ENCODE measurements around the gene SIK2. TPM values are rescaled to one million over a fixed set of nuclear protein-coding genes. Genes with fewer than 3 reads are reported as not detected.

SIK2 gene
- total and polyA plus RNA-seq, 2 donors = 10.4 to 14.2 TPM

DNA sequence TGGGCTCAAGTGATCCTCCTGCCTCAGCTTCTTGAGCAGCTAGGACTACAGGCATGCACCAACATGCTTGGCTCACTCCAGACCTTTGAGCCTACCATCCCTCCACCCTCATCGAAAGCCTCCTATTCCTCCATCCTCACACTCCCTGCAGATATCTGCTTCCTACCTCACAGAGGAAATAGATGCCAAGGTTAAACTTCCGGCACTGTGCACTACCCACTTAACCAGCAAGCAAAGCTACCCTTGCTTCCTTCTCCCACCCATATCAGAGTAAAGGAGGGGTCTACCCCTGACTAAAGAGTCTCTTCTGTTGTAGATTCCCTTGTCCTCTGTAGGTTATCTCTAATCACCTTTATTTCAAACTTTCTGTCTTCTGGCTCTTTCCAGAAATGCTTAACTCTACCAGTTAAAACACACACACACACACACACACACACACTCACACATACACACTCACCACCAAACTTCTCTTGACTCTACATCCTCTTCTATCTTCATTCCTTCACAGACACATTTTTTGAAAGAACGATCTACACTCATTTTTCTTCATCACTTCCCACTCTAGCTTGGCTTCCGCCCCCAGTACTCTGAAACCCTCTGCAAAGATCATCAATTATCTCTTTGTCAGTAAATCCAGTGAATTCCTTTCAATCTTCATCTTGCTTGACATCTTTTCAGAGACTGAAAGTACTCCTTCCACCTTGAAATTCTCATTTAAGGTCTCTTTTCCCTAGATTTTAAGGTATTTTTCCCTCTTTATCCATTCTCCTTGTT, 10.9 kb upstream of the SIK2 start:
- no peak overlapping the region for H3K4me3 ChIP-seq (ENCODE audit: low read depth, low read length)
- 91% methylated on average over 4 of the region's 4 CpGs for WGBS
- H3K36me3 ChIP-seq (ENCODE audit: insufficient read depth) = no peaks in the 10 kb centered on the region
- H3K27ac ChIP-seq (ENCODE audit: low read depth) = no peak overlapping the region
- DNase-seq (ENCODE audit: extremely low spot score) = no peak
- H3K4me1 ChIP-seq (ENCODE audit: insufficient read depth) = no peaks in the 10 kb centered on the region

DNA sequence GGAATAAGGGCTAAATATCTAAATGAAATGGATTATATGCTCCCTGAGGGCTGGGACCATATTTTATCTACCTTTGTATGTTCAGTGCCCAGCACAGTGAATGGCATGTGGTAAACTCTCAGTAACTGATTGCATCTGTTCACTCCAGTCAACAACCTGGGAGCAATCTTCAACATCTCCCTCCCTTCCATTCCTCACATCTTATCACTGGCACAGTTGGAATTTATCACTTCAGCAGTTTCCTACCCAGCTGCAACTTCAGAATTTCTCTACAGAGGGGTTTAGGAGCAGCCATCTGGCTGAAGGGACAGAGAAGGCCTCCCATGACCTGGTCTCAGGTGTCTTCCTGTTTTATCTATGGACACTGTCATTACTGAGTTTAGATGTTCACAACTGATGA, 9.8 kb upstream of the SIK2 start:
- H3K4me1 ChIP-seq (ENCODE audit: insufficient read depth) = no peaks in the 10 kb centered on the region
- no peak for DNase-seq (ENCODE audit: extremely low spot score)
- H3K36me3 ChIP-seq (ENCODE audit: insufficient read depth) = no peaks in the 10 kb centered on the region
- no peak overlapping the region for H3K27ac ChIP-seq (ENCODE audit: low read depth)
- H3K4me3 ChIP-seq (ENCODE audit: low read depth, low read length) = no peak overlapping the region

DNA sequence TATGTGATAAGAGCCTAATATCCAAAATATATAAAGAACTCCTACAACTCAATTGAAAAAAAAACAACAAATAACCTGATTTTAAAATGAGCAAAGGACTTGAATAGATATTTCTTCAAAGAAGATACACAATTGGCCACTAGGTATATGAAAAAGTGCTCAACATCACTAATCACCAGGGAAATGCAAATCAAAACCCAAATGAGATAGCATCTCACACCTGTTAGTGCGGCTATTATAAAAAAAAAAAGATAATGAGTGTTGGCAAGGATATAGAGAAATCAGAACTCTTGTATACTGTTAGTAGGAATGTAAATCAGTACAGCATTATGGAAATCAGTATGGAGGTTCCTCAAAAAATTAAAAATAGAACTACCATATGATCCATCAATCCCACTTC, 5.9 kb upstream of the SIK2 start:
- no peak overlapping the region for H3K27ac ChIP-seq (ENCODE audit: low read depth)
- WGBS = 98% methylated on average over 1 of the region's 1 CpG
- no peaks in the 10 kb centered on the region for H3K4me1 ChIP-seq (ENCODE audit: insufficient read depth)
- no peak overlapping the region for H3K4me3 ChIP-seq (ENCODE audit: low read depth, low read length)
- no peaks in the 10 kb centered on the region for H3K36me3 ChIP-seq (ENCODE audit: insufficient read depth)
- no peak for DNase-seq (ENCODE audit: extremely low spot score)

DNA sequence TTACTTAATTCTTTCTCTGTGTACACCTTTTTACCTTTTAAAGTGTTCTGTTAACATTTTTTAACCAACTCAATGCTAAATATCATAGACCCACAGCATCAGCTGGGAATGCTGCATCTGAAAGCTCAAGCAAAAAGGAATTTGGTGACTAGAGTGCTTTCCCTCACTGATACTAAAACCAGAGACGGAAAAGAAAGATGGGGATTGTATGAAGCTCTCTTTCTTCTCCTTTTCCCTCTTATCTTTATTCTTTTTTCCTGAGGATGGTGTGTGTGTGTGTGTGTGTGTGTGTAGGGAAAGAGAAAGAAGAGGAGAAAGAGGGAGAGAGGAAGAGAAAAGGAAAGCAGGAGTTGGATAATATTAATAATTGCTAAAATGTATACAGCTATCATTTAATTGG, 4.1 kb upstream of the SIK2 start:
- H3K4me1 ChIP-seq (ENCODE audit: insufficient read depth) = no peaks in the 10 kb centered on the region
- no peaks in the 10 kb centered on the region for H3K36me3 ChIP-seq (ENCODE audit: insufficient read depth)
- no peak overlapping the region for H3K27ac ChIP-seq (ENCODE audit: low read depth)
- WGBS = 31% methylated on average over 1 of the region's 1 CpG
- DNase-seq (ENCODE audit: extremely low spot score) = no peak
- no peak overlapping the region for H3K4me3 ChIP-seq (ENCODE audit: low read depth, low read length)

DNA sequence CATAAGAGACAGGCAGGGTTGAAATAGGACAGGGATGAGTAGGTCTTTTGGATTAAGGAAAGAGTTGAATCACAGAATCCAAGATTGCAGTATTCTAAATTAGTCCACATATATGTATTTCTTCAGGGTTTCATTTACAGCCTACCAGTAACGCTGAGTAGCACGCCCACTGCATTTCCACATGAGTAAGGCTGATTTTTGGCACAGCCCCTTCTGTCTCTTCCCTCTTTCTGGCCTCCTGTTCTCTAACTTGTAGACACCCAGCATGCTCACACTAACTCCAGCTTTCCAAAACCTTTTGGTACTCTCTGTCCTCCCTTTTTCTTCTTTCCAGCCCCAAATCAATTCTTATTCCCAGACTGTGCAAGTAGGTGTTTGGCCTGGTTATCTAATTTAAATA, 3.7 kb upstream of the SIK2 start:
- no peaks in the 10 kb centered on the region for H3K4me1 ChIP-seq (ENCODE audit: insufficient read depth)
- 45% methylated on average over 2 of the region's 2 CpGs for WGBS

DNA sequence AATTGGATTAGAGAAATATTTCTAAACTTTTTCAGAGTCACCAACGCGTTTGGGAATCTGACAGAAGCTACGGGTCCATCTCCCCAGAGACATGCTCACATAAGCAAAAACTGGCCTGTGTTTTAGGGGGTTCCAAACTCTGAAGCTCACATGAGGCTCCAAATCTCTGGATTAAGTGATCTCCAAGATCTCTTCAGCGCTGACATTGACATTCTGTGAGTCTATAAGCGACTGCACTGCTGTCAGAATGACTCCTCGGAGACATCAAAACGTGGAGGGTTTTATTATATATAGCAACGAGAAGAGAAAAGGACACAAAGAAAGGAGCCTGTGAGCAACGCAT, 642 bp upstream of the SIK2 start:
- Histone ChIP-seq H3K4me1 (ENCODE audit: insufficient read depth) (no peaks in the 10 kb centered on the region), H3K27ac (ENCODE audit: low read depth) (no peak overlapping the region), H3K36me3 (ENCODE audit: insufficient read depth) (no peaks in the 10 kb centered on the region), H3K4me3 (ENCODE audit: low read depth, low read length) (peak overlapping the region; percentile 73)
- no peak for DNase-seq (ENCODE audit: extremely low spot score)
- WGBS = 17% methylated on average over 9 of the region's 9 CpGs

More for the DNA sequence above, 3.7 kb upstream of the SIK2 start:
- H3K27ac ChIP-seq (ENCODE audit: low read depth) = no peak overlapping the region
- peak; percentile 55 for DNase-seq (ENCODE audit: extremely low spot score)
- no peaks in the 10 kb centered on the region for H3K36me3 ChIP-seq (ENCODE audit: insufficient read depth)
- H3K4me3 ChIP-seq (ENCODE audit: low read depth, low read length) = no peak overlapping the region

DNA sequence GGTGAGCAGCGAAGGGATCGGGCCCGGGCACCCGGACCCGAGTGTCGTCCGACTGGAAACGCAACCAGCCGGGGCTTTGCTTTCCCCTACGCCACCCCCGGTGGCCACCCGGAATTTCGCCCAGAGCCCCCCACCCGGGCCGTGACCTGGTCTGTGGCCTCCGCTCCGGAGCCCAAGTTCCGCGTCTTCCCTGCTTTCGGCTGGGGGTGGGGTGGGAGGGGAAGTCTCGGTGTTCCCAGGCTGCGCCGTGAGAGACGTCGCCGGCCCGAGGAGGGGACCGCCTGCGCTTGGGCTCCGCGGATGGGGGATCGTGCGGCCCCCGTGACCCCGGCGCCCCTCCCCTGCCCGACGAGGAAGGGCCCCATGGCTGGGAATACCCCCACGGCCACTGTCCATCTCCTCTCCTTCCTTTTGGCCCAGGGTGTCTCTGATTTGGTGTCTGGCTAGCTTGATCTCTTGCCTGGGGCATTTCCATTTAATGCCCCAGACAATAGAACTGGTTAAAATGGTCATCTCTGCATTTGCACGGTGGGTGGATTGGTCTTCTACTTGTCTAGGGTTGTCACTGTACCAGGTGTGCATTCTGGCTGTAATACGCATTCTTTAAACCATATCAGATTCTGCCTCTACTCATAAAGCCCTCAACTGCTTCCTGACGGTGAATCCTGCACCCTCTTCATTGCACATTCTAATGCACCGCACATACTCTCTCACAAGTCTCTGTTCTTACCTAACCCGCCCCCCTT, 789 bp downstream of the SIK2 start:
- no peaks in the 10 kb centered on the region for H3K36me3 ChIP-seq (ENCODE audit: insufficient read depth)
- WGBS = 1% methylated on average over 44 of the region's 44 CpGs
- peak overlapping the region; percentile 93 for H3K27ac ChIP-seq (ENCODE audit: low read depth)
- H3K4me1 ChIP-seq (ENCODE audit: insufficient read depth) = no peaks in the 10 kb centered on the region
- peak overlapping the region; percentile 73 for H3K4me3 ChIP-seq (ENCODE audit: low read depth, low read length)
- DNase-seq (ENCODE audit: extremely low spot score) = no peak

DNA sequence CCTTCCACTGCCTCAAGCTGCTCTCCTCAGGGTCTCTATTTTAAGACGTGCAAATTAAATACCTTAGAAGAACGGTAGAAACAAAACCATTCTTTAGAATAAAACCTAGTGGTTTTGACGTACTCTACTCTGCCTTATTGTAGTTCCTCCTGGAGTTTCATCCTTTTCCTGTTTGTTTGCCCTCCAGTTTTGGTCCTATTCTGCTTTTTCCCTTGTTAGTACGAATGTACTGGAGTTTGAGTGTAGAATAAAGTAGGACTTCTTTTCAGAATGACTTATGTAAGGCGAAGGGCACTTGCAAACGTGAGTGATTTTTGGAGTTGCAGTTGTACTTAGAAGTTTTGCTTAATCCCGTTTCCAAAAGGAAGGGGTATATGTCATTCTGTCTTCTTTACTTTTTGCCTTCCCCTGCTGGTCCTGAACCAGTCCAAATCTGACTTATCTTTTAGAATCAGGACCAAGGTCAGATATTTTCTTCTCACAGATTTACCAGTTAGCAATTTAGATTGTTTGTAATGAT, 1.4 kb downstream of the SIK2 start:
- no peaks in the 10 kb centered on the region for H3K4me1 ChIP-seq (ENCODE audit: insufficient read depth)
- H3K36me3 ChIP-seq (ENCODE audit: insufficient read depth) = no peaks in the 10 kb centered on the region
- H3K4me3 ChIP-seq (ENCODE audit: low read depth, low read length) = peak overlapping the region; percentile 73
- DNase-seq (ENCODE audit: extremely low spot score) = no peak
- 12% methylated on average over 7 of the region's 7 CpGs for WGBS
- no peak overlapping the region for H3K27ac ChIP-seq (ENCODE audit: low read depth)

DNA sequence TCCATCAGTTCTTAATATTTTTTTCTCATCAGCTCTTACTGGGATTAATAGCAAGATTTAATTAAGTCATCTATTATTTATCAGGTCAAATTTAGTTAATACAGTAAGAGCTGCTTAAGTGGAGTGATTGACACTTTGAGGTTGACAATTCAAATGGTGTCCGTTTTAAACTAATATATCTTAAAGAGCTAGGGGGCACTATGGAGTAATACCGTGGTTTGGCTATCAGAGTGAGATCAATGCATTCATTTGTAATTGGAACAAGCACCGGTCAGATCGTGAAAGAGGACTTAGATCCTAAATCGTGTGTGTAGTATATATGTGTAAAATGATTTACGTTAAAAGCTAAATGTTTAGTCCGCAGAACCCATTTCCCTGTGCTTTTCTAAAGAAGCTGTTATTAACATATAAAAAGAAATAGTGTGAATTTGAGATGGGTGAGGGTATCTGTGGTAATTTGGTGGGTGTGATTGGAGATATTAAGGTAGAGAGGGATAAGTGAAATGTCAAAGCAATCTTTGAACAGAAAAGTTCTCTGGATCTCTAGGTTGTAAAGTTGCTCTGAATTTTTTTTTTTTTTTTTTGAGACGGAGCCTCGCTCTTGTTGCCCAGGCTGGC, 2.3 kb downstream of the SIK2 start:
- Histone ChIP-seq H3K4me3 (ENCODE audit: low read depth, low read length) (no peak overlapping the region), H3K4me1 (ENCODE audit: insufficient read depth) (no peaks in the 10 kb centered on the region), H3K36me3 (ENCODE audit: insufficient read depth) (no peaks in the 10 kb centered on the region), H3K27ac (ENCODE audit: low read depth) (no peak overlapping the region)
- WGBS = 37% methylated on average over 9 of the region's 9 CpGs
- no peak for DNase-seq (ENCODE audit: extremely low spot score)

DNA sequence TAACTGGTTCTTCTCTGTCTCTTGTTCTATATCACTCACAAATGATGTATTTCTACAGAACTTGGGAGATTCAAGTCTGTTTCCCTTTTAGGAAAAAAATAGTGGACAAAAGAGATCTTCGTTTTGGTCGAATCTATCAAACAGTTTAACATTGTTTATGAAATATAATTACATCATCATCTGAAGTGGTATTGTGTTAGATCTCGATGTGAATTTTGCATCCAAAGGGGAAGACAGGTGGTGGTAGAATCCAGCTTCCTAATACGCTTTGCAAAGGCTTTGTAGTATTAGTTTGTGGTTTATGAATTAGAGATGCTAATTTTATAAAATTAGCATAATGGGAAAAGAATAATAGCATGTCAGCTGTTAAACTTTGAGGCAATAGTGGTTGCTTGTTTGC, 3.4 kb downstream of the SIK2 start:
- no peak for DNase-seq (ENCODE audit: extremely low spot score)
- no peaks in the 10 kb centered on the region for H3K4me1 ChIP-seq (ENCODE audit: insufficient read depth)

DNA sequence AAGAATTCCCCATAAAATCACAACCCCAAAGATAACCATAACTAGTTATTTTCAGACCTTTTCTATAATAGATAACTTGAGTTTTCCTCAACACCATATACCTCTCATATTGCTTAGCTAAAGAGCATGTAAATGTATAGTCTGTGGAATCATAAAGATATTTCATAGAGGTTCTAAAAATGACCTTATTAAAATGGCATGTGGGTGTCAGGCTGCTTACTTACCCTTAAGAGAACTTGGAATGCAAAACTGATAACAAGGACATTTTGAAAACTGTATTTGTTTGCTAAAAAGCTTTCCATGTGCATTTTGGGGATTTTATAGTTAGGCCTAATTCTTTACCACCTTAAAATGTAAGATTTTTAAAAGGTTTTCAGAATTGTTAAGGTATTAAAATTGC, 4.7 kb downstream of the SIK2 start:
- no peak for DNase-seq (ENCODE audit: extremely low spot score)
- no peak overlapping the region for H3K27ac ChIP-seq (ENCODE audit: low read depth)
- no peaks in the 10 kb centered on the region for H3K36me3 ChIP-seq (ENCODE audit: insufficient read depth)
- no peaks in the 10 kb centered on the region for H3K4me1 ChIP-seq (ENCODE audit: insufficient read depth)
- no peak overlapping the region for H3K4me3 ChIP-seq (ENCODE audit: low read depth, low read length)

More for the DNA sequence above, 3.4 kb downstream of the SIK2 start:
- no peak overlapping the region for H3K4me3 ChIP-seq (ENCODE audit: low read depth, low read length)
- H3K36me3 ChIP-seq (ENCODE audit: insufficient read depth) = no peaks in the 10 kb centered on the region
- no peak overlapping the region for H3K27ac ChIP-seq (ENCODE audit: low read depth)
- WGBS = 49% methylated on average over 4 of the region's 4 CpGs

DNA sequence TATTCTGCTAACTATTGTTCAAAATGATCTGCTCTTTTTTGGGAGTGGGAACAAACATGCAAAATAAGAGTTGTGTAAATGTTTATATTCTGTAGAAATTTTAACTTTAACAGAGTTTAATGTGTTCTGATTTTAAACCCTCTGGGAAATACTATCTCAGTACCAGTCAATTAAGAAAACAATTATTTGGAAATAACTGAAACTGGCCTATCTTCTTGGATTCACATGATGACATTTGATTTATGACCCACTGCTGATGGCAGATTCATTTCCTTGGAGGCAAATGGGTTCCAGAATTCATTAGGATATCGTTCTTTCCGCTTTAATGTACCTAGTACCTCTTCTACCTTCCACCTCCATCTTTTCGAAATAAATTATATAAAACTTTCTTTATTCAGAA, 5.5 kb downstream of the SIK2 start:
- Histone ChIP-seq H3K4me3 (ENCODE audit: low read depth, low read length) (no peak overlapping the region), H3K4me1 (ENCODE audit: insufficient read depth) (no peaks in the 10 kb centered on the region), H3K27ac (ENCODE audit: low read depth) (no peak overlapping the region), H3K36me3 (ENCODE audit: insufficient read depth) (no peaks in the 10 kb centered on the region)
- WGBS = 88% methylated on average over 3 of the region's 3 CpGs
- DNase-seq (ENCODE audit: extremely low spot score) = no peak

DNA sequence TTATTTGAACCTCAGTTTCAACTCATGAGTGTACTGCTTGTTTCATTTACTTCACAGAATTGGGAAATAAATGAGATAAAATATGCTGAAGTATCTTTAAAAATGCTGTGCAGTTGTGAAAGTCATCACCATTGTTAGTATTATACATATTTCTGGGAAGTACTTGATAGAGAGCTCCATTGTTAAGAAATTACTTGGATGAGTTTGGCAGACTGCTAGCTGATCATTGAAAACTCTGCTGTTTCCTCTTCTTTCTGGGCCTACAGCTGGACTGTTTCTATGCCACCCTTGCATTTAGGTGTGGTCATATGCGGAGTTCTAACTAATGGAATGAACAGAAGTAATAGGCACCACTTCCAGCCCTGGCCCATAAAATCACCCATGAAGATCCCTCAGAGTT, 10.0 kb downstream of the SIK2 start:
- H3K27ac ChIP-seq (ENCODE audit: low read depth) = no peak overlapping the region
- no peaks in the 10 kb centered on the region for H3K4me1 ChIP-seq (ENCODE audit: insufficient read depth)
- no peak overlapping the region for H3K4me3 ChIP-seq (ENCODE audit: low read depth, low read length)
- DNase-seq (ENCODE audit: extremely low spot score) = no peak
- no peaks in the 10 kb centered on the region for H3K36me3 ChIP-seq (ENCODE audit: insufficient read depth)
- 82% methylated on average over 1 of the region's 1 CpG for WGBS

DNA sequence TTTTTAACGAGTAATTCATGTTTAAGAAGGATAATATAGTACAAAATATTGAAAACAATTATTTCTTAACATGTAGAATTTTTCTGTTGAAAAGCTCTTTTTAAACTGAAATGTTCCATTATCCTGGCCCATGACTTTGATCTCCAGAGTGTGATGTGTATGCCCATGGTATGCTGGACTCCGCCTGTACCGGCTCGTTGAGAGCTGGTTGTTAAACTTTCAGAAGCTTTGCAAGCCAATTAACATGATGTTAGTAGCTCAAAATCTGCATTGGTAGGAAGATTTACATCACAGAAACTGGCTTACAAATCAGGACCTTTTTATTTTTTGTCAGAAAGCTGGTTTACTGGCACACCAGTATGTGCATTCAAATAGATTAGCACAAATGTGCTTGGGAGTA, 15.0 kb downstream of the SIK2 start:
- WGBS = 93% methylated on average over 4 of the region's 4 CpGs
- H3K36me3 ChIP-seq (ENCODE audit: insufficient read depth) = no peaks in the 10 kb centered on the region
- H3K27ac ChIP-seq (ENCODE audit: low read depth) = no peak overlapping the region
- no peak overlapping the region for H3K4me3 ChIP-seq (ENCODE audit: low read depth, low read length)
- no peaks in the 10 kb centered on the region for H3K4me1 ChIP-seq (ENCODE audit: insufficient read depth)
- DNase-seq (ENCODE audit: extremely low spot score) = no peak

All from urinary bladder (tissue), 4 donors.